ENCODE measurements around the gene FGF14. TPM values are rescaled to one million over a fixed set of nuclear protein-coding genes. Genes with fewer than 3 reads are reported as not detected.
"Not testable (repeated sequence)": the region's sequence is repeated elsewhere in the genome, so short reads cannot be mapped to it uniquely, and the experiment has no call there.

Gene FGF14
- total and polyA plus RNA-seq, 2 donors = 0.20 to 4.5 TPM

GRCh38 chr13:102132777-102133295 is 269.0 kb downstream of the FGF14 start:
- 74% methylated on average over 3 of the region's 3 CpGs for WGBS
- H3K4me3 ChIP-seq (ENCODE audit: low read depth, low read length) = no peak overlapping the region
- DNase-seq (ENCODE audit: extremely low spot score) = no peak
- H3K27ac ChIP-seq (ENCODE audit: low read depth) = no peak overlapping the region
- no peaks in the 10 kb centered on the region for H3K4me1 ChIP-seq (ENCODE audit: insufficient read depth)
- H3K36me3 ChIP-seq (ENCODE audit: insufficient read depth) = no peaks in the 10 kb centered on the region

DNA sequence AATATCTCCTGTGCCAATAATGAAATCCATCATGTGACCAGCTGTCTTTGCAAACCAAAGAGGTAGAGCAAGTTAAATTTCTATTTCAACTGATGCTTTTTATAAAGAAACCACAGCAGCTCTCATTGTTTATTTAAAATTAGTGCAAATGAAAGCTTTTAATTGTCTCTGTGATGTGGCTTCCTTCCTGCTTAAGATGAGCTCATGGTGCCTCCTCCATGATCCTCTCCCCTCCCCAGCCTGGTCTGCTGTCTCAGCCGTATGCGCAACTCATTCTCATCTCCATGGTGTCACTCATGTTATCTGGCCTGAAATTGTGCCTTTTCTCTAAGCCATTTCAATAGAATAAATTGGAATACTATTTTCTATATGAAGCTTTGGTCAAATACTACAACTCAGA is 270.6 kb downstream of the FGF14 start:
- no peak for DNase-seq (ENCODE audit: extremely low spot score)
- H3K4me3 ChIP-seq (ENCODE audit: low read depth, low read length) = no peak overlapping the region
- H3K27ac ChIP-seq (ENCODE audit: low read depth) = no peak overlapping the region
- 84% methylated on average over 2 of the region's 2 CpGs for WGBS
- no peaks in the 10 kb centered on the region for H3K36me3 ChIP-seq (ENCODE audit: insufficient read depth)
- no peaks in the 10 kb centered on the region for H3K4me1 ChIP-seq (ENCODE audit: insufficient read depth)

DNA sequence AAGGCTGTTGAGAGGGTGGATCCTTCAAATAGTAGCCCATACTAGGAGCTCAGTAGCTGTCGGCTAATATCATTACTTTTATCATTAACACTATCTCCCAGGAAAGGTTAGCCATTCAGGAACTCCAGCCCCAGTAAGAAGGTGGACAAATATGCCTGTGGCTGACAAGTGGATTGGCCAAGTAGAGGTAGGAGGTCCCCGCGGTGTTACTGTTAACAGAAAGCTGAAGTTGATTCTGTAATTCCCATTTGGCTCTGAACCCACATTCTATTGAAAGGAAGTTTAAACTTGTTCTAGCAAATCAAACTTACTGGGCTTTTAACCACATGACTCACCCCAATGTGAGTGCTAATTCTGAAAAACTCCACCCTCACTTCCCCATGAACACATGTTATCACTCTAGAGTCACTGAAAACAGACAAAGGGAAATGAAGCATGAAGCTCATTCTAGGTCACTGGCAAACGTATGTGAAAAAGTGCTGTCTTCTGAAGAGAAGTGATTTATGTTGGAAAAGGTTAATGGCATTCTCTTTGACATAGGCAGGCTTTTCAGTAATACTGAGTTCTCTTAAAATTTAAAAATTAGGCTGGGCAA is 273.5 kb downstream of the FGF14 start:
- WGBS = 36% methylated on average over 4 of the region's 4 CpGs
- DNase-seq (ENCODE audit: extremely low spot score) = no peak
- Histone ChIP-seq H3K4me3 (ENCODE audit: low read depth, low read length) (no peak overlapping the region), H3K36me3 (ENCODE audit: insufficient read depth) (no peaks in the 10 kb centered on the region), H3K4me1 (ENCODE audit: insufficient read depth) (peaks cover 2% of the 10 kb centered on the region), H3K27ac (ENCODE audit: low read depth) (no peak overlapping the region)

GRCh38 chr13:102127153-102127552 is 274.7 kb downstream of the FGF14 start:
- no peak for DNase-seq (ENCODE audit: extremely low spot score)
- Histone ChIP-seq H3K36me3 (ENCODE audit: insufficient read depth) (no peaks in the 10 kb centered on the region), H3K27ac (ENCODE audit: low read depth) (no peak overlapping the region), H3K4me1 (ENCODE audit: insufficient read depth) (peaks cover 2% of the 10 kb centered on the region), H3K4me3 (ENCODE audit: low read depth, low read length) (no peak overlapping the region)
- 52% methylated on average over 1 of the region's 1 CpG for WGBS

DNA sequence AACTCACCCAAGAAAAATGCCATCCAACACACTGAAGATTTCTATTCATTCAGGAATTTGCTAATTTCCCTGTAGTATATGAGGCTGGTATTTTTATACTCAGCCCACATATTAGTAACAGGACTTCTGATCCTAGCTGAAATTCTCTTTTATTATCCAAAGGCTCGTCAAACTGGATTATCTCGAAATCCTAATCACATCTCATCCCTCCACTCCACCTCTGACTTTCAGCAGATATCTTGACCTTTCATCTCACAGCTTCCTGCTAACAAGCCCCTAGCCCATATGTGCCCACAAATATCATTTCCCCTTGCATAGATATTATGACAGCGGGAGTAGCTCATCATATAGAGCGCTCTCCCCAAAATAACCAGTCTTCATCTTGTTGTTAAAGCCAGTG is 279.7 kb downstream of the FGF14 start:
- WGBS = 70% methylated on average over 4 of the region's 4 CpGs
- Histone ChIP-seq H3K4me3 (ENCODE audit: low read depth, low read length) (no peak overlapping the region), H3K36me3 (ENCODE audit: insufficient read depth) (no peaks in the 10 kb centered on the region), H3K4me1 (ENCODE audit: insufficient read depth) (peaks cover 2% of the 10 kb centered on the region), H3K27ac (ENCODE audit: low read depth) (no peak overlapping the region)
- no peak for DNase-seq (ENCODE audit: extremely low spot score)

GRCh38 chr13:102117175-102117831 is 284.5 kb downstream of the FGF14 start:
- no peak overlapping the region for H3K27ac ChIP-seq (ENCODE audit: low read depth)

GRCh38 chr13:102103469-102103868 is 298.4 kb downstream of the FGF14 start:
- 73% methylated on average over 3 of the region's 3 CpGs for WGBS
- Histone ChIP-seq H3K36me3 (ENCODE audit: insufficient read depth) (no peaks in the 10 kb centered on the region), H3K27ac (ENCODE audit: low read depth) (no peak overlapping the region), H3K4me3 (ENCODE audit: low read depth, low read length) (no peak overlapping the region), H3K4me1 (ENCODE audit: insufficient read depth) (no peaks in the 10 kb centered on the region)
- no peak for DNase-seq (ENCODE audit: extremely low spot score)

More at GRCh38 chr13:102117175-102117831, 284.5 kb downstream of the FGF14 start:
- no peaks in the 10 kb centered on the region for H3K36me3 ChIP-seq (ENCODE audit: insufficient read depth)
- no peak overlapping the region for H3K4me3 ChIP-seq (ENCODE audit: low read depth, low read length)
- 38% methylated on average over 7 of the region's 7 CpGs for WGBS
- DNase-seq (ENCODE audit: extremely low spot score) = no peak
- H3K4me1 ChIP-seq (ENCODE audit: insufficient read depth) = no peaks in the 10 kb centered on the region

- H3K27ac ChIP-seq (ENCODE audit: low read depth) = no peak overlapping the region
- H3K36me3 ChIP-seq (ENCODE audit: insufficient read depth) = no peaks in the 10 kb centered on the region
- no peak overlapping the region for H3K4me3 ChIP-seq (ENCODE audit: low read depth, low read length)
- no peak for DNase-seq (ENCODE audit: extremely low spot score)
- WGBS = 87% methylated on average over 3 of the region's 3 CpGs
- no peaks in the 10 kb centered on the region for H3K4me1 ChIP-seq (ENCODE audit: insufficient read depth)
Measured at GRCh38 chr13:102100234-102100633, 301.6 kb downstream of the FGF14 start.

GRCh38 chr13:102097708-102098107 is 304.1 kb downstream of the FGF14 start:
- Histone ChIP-seq H3K27ac (ENCODE audit: low read depth) (no peak overlapping the region), H3K36me3 (ENCODE audit: insufficient read depth) (no peaks in the 10 kb centered on the region), H3K4me3 (ENCODE audit: low read depth, low read length) (no peak overlapping the region), H3K4me1 (ENCODE audit: insufficient read depth) (no peaks in the 10 kb centered on the region)
- no peak for DNase-seq (ENCODE audit: extremely low spot score)
- 31% methylated on average over 5 of the region's 5 CpGs for WGBS

DNA sequence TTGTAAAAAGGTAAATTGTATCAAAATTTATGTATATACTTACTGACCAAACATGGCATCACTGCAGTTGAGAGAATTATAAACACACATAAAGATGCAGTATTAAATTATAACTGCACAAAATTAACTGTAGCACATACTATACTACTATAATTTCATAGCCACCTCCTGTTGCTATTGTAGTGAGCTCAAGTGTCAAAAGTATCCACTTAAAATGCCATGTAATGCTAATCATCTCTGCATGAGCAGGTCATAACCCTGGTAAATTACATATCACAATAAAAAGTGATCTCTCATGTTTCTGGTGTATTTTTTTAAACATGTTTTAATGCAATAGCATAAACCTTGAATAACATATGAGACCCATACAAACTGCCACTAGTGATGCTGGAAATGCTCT is 308.6 kb downstream of the FGF14 start:
- not testable (repeated sequence) for H3K4me1 ChIP-seq (ENCODE audit: insufficient read depth); H3K27ac ChIP-seq (ENCODE audit: low read depth); DNase-seq (ENCODE audit: extremely low spot score); H3K36me3 ChIP-seq (ENCODE audit: insufficient read depth); H3K4me3 ChIP-seq (ENCODE audit: low read depth, low read length)

GRCh38 chr13:102091231-102091630 is 310.6 kb downstream of the FGF14 start:
- Histone ChIP-seq H3K36me3 (ENCODE audit: insufficient read depth) (no peaks in the 10 kb centered on the region), H3K27ac (ENCODE audit: low read depth) (no peak overlapping the region), H3K4me1 (ENCODE audit: insufficient read depth) (no peaks in the 10 kb centered on the region), H3K4me3 (ENCODE audit: low read depth, low read length) (no peak overlapping the region)
- no peak for DNase-seq (ENCODE audit: extremely low spot score)
- WGBS = 51% methylated on average over 3 of the region's 3 CpGs

DNA sequence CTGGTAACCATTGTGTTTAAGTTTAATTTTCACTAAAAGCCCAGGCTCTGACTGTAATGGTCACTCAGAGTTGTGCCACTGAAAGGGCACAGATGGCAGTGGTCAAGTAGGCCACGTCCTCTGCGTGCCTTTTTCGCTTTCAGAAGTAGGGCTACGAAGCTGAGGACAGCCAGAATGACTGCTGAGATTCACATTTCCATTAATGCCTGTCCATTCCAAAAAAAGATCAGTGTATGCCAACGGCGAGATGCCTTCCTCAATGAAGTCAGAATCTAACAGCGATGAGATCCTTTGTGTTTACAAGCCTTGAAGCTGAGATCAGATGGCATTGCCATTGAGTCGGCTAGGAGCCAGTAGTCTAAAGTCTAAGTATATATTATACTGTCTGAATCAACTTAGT is 311.3 kb downstream of the FGF14 start:
- H3K4me1 ChIP-seq (ENCODE audit: insufficient read depth) = no peaks in the 10 kb centered on the region
- no peaks in the 10 kb centered on the region for H3K36me3 ChIP-seq (ENCODE audit: insufficient read depth)
- no peak overlapping the region for H3K27ac ChIP-seq (ENCODE audit: low read depth)
- no peak overlapping the region for H3K4me3 ChIP-seq (ENCODE audit: low read depth, low read length)
- WGBS = 91% methylated on average over 8 of the region's 8 CpGs
- DNase-seq (ENCODE audit: extremely low spot score) = no peak

GRCh38 chr13:102089722-102090121 is 312.1 kb downstream of the FGF14 start:
- no peaks in the 10 kb centered on the region for H3K4me1 ChIP-seq (ENCODE audit: insufficient read depth)
- DNase-seq (ENCODE audit: extremely low spot score) = no peak
- H3K4me3 ChIP-seq (ENCODE audit: low read depth, low read length) = no peak overlapping the region
- no peak overlapping the region for H3K27ac ChIP-seq (ENCODE audit: low read depth)
- no peaks in the 10 kb centered on the region for H3K36me3 ChIP-seq (ENCODE audit: insufficient read depth)

GRCh38 chr13:102089177-102089576 is 312.7 kb downstream of the FGF14 start:
- H3K4me3 ChIP-seq (ENCODE audit: low read depth, low read length) = no peak overlapping the region
- H3K4me1 ChIP-seq (ENCODE audit: insufficient read depth) = no peaks in the 10 kb centered on the region
- WGBS = 42% methylated on average over 2 of the region's 2 CpGs
- H3K36me3 ChIP-seq (ENCODE audit: insufficient read depth) = no peaks in the 10 kb centered on the region
- H3K27ac ChIP-seq (ENCODE audit: low read depth) = no peak overlapping the region
- no peak for DNase-seq (ENCODE audit: extremely low spot score)

Measured in urinary bladder (tissue), 4 donors.